ENCODE measurements around the gene PLA2G4F. TPM values are rescaled to one million over a fixed set of nuclear protein-coding genes. Genes with fewer than 3 reads are reported as not detected.

Gene PLA2G4F
- total and polyA plus RNA-seq, 10 of the 15 experiments (the other 5 are each of a cell fraction or from before 2014, with no cell fraction given) = not detected

DNA sequence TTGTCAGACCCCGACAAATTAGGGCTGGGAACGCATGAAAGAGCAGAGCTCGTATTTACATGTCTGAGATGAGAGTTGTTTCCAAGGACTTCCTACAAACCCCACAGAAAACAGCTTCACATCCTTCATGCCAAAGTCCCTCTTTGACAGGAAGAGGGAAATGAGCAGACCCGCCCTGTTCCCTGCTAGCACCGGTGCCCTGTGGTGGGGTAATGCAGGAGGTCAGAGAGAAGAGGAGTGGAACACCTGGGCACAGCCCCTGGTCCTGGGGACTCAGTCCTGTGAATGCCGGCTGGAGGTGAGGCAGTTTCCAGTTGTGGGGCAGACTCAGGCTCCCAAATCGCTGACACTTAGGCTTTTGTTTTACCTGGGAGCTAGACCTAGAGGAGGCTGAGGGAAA lies 66.1 kb downstream of the PLA2G4F start:
- Histone ChIP-seq H3K9me3 (replicated peaks; ENCODE audit: control insufficient read depth, insufficient read depth, low read length) (no peaks in the 10 kb centered on the region), H3K4me2 (ENCODE audit: control insufficient read depth, insufficient read depth) (no peak overlapping the region), H3K4me1 (ENCODE audit: control insufficient read depth, insufficient read depth, low read length) (no peaks in the 10 kb centered on the region; the same call in 1 of the 2 replicates), H3K79me2 (ENCODE audit: control insufficient read depth, insufficient read depth, low read length) (no peaks in the 10 kb centered on the region), H3K9ac (ENCODE audit: control insufficient read depth, insufficient read depth, low read length) (no peak overlapping the region), H3K4me3 (no peak overlapping the region), H3K27ac (ENCODE audit: control insufficient read depth, insufficient read depth) (no peak overlapping the region), H4K20me1 (ENCODE audit: control insufficient read depth, insufficient read depth) (no peaks in the 10 kb centered on the region), H3K36me3 (ENCODE audit: control insufficient read depth in 2 of 2, insufficient read depth in 2 of 2, low read length in 1 of 2) (no peaks in the 10 kb centered on the region), H3K27me3 (replicated peaks in 1 of 2; ENCODE audit: control insufficient read depth in 2 of 2, insufficient read depth in 2 of 2, low read length in 1 of 2) (no peaks in the 10 kb centered on the region), H2AFZ (ENCODE audit: control insufficient read depth, low read depth, low read length) (no peak overlapping the region)
- POLR2A ChIA-PET = no interaction called here
- intact Hi-C loops (cut with micrococcal nuclease; ENCODE audit: unreplicated experiment) (no loop called here), in situ Hi-C loops (cut with MboI) (no loop called here)
- SMC1A ChIA-PET (ENCODE audit: uncharacterized antibody, unreplicated experiment) = interaction anchor here (0.8 kb wide), 1 partner anchor 48 kb away, joined by 3 read pairs; no protein-coding TSS in a partner anchor
- no TSS peak for BruUV-seq (replicated peaks)
- DNase-seq (ENCODE audit: low read depth, low spot score) = no peak
- 28% methylated on average over 7 of the region's 7 CpGs for WGBS (ENCODE audit: insufficient coverage, insufficient replicate concordance, low lambda C conversion rate, missing lambda C conversion rate)
- RAD21 ChIA-PET (ENCODE audit: unreplicated experiment) = no interaction called here
- CTCF ChIA-PET = interaction anchor here (1.6 kb wide), 1 partner anchor 11 kb away, joined by 3 read pairs; no protein-coding TSS in a partner anchor
- FAIRE-seq = no peak
- no peak for ATAC-seq
- TF ChIP-seq, protein P1, sequence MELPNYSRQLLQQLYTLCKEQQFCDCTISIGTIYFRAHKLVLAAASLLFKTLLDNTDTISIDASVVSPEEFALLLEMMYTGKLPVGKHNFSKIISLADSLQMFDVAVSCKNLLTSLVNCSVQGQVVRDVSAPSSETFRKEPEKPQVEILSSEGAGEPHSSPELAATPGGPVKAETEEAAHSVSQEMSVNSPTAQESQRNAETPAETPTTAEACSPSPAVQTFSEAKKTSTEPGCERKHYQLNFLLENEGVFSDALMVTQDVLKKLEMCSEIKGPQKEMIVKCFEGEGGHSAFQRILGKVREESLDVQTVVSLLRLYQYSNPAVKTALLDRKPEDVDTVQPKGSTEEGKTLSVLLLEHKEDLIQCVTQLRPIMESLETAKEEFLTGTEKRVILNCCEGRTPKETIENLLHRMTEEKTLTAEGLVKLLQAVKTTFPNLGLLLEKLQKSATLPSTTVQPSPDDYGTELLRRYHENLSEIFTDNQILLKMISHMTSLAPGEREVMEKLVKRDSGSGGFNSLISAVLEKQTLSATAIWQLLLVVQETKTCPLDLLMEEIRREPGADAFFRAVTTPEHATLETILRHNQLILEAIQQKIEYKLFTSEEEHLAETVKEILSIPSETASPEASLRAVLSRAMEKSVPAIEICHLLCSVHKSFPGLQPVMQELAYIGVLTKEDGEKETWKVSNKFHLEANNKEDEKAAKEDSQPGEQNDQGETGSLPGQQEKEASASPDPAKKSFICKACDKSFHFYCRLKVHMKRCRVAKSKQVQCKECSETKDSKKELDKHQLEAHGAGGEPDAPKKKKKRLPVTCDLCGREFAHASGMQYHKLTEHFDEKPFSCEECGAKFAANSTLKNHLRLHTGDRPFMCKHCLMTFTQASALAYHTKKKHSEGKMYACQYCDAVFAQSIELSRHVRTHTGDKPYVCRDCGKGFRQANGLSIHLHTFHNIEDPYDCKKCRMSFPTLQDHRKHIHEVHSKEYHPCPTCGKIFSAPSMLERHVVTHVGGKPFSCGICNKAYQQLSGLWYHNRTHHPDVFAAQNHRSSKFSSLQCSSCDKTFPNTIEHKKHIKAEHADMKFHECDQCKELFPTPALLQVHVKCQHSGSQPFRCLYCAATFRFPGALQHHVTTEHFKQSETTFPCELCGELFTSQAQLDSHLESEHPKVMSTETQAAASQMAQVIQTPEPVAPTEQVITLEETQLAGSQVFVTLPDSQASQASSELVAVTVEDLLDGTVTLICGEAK (IDR thresholded peaks at IDR 0.05; ENCODE audit: borderline replicate concordance) = no peak
- TF ChIP-seq MLLT1 (IDR thresholded peaks at IDR 0.05) = no peak
- TF ChIP-seq SMARCA5 (IDR thresholded peaks at IDR 0.05) = no peak
- no peak for TF ChIP-seq POLR2AphosphoS5 (IDR thresholded peaks at IDR 0.05; ENCODE audit: low read length)
- TF ChIP-seq ZBED1 (IDR thresholded peaks at IDR 0.05; ENCODE audit: borderline replicate concordance) = no peak
- TF ChIP-seq HDAC2 (IDR thresholded peaks at IDR 0.05) = no peak
- no peak for TF ChIP-seq POU2F2 (IDR thresholded peaks at IDR 0.05; ENCODE audit: borderline replicate concordance, low read depth, low read length)
- TF ChIP-seq CEBPB (IDR thresholded peaks at IDR 0.05; ENCODE audit: borderline replicate concordance in 1 of 2, low read depth in 2 of 2, low read length in 2 of 2) = no peak
- TF ChIP-seq BHLHE40 (IDR thresholded peaks at IDR 0.05; ENCODE audit: borderline replicate concordance in 1 of 2, low read depth in 2 of 2, low read length in 1 of 2) = no peak
- no peak for TF ChIP-seq PML (IDR thresholded peaks at IDR 0.05; ENCODE audit: low read length)
- TF ChIP-seq FOXM1 (IDR thresholded peaks at IDR 0.05; ENCODE audit: low read depth, low read length) = no peak
- TF ChIP-seq RUNX3 (IDR thresholded peaks at IDR 0.05; ENCODE audit: low read length) = no peak
- no peak for TF ChIP-seq SREBF2 (IDR thresholded peaks at IDR 0.05; ENCODE audit: low read length)
- TF ChIP-seq NRF1 (conservative IDR thresholded peaks at IDR 0.05; ENCODE audit: low read depth, low read length) = no peak
- TF ChIP-seq, protein P2, sequence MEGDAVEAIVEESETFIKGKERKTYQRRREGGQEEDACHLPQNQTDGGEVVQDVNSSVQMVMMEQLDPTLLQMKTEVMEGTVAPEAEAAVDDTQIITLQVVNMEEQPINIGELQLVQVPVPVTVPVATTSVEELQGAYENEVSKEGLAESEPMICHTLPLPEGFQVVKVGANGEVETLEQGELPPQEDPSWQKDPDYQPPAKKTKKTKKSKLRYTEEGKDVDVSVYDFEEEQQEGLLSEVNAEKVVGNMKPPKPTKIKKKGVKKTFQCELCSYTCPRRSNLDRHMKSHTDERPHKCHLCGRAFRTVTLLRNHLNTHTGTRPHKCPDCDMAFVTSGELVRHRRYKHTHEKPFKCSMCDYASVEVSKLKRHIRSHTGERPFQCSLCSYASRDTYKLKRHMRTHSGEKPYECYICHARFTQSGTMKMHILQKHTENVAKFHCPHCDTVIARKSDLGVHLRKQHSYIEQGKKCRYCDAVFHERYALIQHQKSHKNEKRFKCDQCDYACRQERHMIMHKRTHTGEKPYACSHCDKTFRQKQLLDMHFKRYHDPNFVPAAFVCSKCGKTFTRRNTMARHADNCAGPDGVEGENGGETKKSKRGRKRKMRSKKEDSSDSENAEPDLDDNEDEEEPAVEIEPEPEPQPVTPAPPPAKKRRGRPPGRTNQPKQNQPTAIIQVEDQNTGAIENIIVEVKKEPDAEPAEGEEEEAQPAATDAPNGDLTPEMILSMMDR (IDR thresholded peaks at IDR 0.05 in 2 of 3, conservative IDR thresholded peaks at IDR 0.05 in 1 of 3; ENCODE audit: control insufficient read depth in 2 of 3, extremely low read depth in 1 of 3, insufficient read depth in 1 of 3, low read depth in 3 of 3, low read length in 3 of 3) = no peak
- no peak for TF ChIP-seq HDGF (IDR thresholded peaks at IDR 0.05)

All from GM12878 (cell line).